Fibroblast of lung (primary cell): ENCODE measurements around the gene CHRM4.

Experiments used
- EZH2 ChIP-seq: IDR thresholded peaks from 2 replicates; pipeline ENCODE4 v1.5.1; 2012; ENCODE audit warnings: low read length, control low read depth, mild to moderate bottlenecking; ENCODE audit errors: missing control alignments
- TF ChIP-seq, protein P1 (sequence below), 2 donors: IDR thresholded peaks in 1 of 2; conservative IDR thresholded peaks in 1 of 2; 1 replicate in 1 of 2; 2 replicates in 1 of 2; pipeline ENCODE4 v1.5.1; 2011 to 2012; ENCODE audit warnings: low read length in 2 of 2, control low read depth in 1 of 2, inconsistent platforms in 1 of 2, low read depth in 1 of 2, mild to moderate bottlenecking in 1 of 2

DNA sequence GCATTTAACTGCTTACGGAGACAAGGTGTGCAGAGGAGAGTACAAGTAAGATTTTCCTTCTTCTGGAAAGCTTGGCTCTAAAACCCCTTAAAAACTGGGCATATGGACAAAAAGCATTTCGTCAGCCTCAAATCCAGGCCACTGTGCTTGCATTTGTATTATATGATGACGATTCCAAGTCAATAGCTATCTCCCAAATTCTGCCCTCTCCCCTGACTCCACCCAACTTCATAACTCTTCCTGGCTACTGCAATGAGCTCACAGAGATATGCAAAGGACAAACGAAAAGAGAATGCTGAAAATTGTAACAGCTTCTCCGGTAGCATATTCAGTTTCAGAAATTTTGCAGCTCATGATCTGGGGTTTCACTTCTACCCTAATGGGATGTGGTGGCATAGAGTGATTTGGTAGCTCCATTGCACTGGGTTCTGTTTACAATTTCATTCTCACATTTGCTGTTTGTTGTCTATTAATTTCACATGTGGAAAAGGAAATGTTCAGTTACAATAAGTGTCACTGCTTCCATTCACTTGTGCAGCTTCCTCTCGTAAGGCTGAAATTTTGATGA lies 45.6 kb upstream of the CHRM4 start:
- TF ChIP-seq, protein P1, sequence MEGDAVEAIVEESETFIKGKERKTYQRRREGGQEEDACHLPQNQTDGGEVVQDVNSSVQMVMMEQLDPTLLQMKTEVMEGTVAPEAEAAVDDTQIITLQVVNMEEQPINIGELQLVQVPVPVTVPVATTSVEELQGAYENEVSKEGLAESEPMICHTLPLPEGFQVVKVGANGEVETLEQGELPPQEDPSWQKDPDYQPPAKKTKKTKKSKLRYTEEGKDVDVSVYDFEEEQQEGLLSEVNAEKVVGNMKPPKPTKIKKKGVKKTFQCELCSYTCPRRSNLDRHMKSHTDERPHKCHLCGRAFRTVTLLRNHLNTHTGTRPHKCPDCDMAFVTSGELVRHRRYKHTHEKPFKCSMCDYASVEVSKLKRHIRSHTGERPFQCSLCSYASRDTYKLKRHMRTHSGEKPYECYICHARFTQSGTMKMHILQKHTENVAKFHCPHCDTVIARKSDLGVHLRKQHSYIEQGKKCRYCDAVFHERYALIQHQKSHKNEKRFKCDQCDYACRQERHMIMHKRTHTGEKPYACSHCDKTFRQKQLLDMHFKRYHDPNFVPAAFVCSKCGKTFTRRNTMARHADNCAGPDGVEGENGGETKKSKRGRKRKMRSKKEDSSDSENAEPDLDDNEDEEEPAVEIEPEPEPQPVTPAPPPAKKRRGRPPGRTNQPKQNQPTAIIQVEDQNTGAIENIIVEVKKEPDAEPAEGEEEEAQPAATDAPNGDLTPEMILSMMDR (conservative IDR thresholded peaks at IDR 0.05 in 1 of 2, IDR thresholded peaks at IDR 0.05 in 1 of 2; ENCODE audit: low read depth in 1 of 2, low read length in 2 of 2) = no peak
- no peak for TF ChIP-seq EZH2
